ENCODE measurements around the gene CCDC33.

Gene CCDC33

DNA sequence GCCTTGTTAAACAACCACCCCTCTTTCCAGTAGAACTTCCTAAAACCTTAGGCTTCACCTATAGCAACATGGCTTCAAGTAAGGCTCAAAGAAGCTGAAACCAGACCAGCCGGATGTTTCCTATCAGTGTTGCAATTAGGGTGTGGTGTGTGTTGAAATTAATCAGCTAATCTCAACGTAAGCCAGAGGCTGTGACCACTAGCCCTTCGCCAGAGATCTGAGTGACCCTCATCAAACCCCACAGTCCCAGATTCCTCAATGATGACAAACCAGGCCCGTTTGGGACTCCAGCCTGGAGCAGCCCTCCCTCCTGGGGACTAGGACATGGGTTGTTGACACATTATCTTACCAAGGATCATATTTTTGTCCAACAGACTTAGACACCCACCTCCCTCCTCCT, 104.0 kb downstream of the CCDC33 start:
- no peaks in the 10 kb centered on the region for H3K9me3 ChIP-seq (ENCODE audit: insufficient read depth, low read length)
- no peaks in the 10 kb centered on the region for H3K79me2 ChIP-seq (ENCODE audit: insufficient read depth, low read length)
- no peak overlapping the region for H3K4me3 ChIP-seq (ENCODE audit: insufficient read depth, low read length, poor library complexity, severe bottlenecking)
- H3K27me3 ChIP-seq (ENCODE audit: low read length) = no peaks in the 10 kb centered on the region
- no peak overlapping the region for H3K4me2 ChIP-seq (ENCODE audit: low read depth, low read length, poor library complexity, severe bottlenecking)
- H3K27ac ChIP-seq (ENCODE audit: low read depth, low read length) = no peak overlapping the region
- H4K20me1 ChIP-seq (ENCODE audit: low read depth, low read length) = no peaks in the 10 kb centered on the region
- no peaks in the 10 kb centered on the region for H3K36me3 ChIP-seq (ENCODE audit: low read length)
- H3F3A ChIP-seq (ENCODE audit: insufficient read depth) = no peaks in the 10 kb centered on the region
- TF ChIP-seq, protein P1, sequence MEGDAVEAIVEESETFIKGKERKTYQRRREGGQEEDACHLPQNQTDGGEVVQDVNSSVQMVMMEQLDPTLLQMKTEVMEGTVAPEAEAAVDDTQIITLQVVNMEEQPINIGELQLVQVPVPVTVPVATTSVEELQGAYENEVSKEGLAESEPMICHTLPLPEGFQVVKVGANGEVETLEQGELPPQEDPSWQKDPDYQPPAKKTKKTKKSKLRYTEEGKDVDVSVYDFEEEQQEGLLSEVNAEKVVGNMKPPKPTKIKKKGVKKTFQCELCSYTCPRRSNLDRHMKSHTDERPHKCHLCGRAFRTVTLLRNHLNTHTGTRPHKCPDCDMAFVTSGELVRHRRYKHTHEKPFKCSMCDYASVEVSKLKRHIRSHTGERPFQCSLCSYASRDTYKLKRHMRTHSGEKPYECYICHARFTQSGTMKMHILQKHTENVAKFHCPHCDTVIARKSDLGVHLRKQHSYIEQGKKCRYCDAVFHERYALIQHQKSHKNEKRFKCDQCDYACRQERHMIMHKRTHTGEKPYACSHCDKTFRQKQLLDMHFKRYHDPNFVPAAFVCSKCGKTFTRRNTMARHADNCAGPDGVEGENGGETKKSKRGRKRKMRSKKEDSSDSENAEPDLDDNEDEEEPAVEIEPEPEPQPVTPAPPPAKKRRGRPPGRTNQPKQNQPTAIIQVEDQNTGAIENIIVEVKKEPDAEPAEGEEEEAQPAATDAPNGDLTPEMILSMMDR (IDR thresholded peaks at IDR 0.05; ENCODE audit: insufficient read depth, low read length, poor library complexity, severe bottlenecking) = no peak
- no peak for TF ChIP-seq EZH2phosphoT487 (conservative IDR thresholded peaks at IDR 0.05; ENCODE audit: low read length)
- H3K9me2 ChIP-seq (replicated peaks; ENCODE audit: insufficient read depth, low read length) = no peaks in the 10 kb centered on the region
- H3K9ac ChIP-seq (ENCODE audit: low read length) = no peak overlapping the region
- no peak overlapping the region for H2AFZ ChIP-seq (ENCODE audit: low read depth, low read length, severe bottlenecking)

DNA sequence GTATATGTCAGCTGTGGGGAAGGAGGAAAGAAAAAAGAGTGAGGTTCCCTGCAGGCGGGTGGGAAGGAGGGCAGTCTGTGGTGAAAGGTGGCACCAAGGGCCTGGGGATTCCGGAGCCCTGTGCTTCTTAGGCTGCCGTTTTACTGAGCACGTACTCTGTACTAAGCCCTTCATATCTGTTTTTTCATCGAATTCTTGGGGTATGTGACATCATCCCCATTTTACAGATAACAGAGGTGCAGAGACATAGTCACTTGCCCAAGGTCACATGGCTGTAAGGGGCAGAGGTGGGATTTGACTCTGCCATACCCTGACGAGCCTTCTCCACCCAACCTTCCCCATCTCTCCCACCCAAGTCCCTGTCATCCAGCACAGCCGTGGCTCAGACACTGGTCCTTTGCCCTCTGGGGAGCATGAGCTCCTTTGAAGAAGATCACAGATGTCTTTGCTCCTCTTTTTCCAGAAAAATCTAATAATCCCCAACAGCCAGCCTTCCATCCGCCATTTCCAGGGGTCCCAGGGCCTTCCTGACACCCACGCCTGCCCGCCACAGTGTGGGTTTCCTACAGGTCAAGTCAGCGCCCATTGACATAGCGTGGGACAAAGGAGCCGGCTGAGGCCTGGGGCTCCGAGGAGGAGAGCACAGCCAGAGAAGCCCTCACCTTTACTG, 107.1 kb downstream of the CCDC33 start:
- TF ChIP-seq EZH2phosphoT487 (conservative IDR thresholded peaks at IDR 0.05; ENCODE audit: low read length) = no peak
- TF ChIP-seq, protein P1 (IDR thresholded peaks at IDR 0.05; ENCODE audit: insufficient read depth, low read length, poor library complexity, severe bottlenecking) = no peak
- Histone ChIP-seq H3K79me2 (ENCODE audit: insufficient read depth, low read length) (no peaks in the 10 kb centered on the region), H3K4me2 (ENCODE audit: low read depth, low read length, poor library complexity, severe bottlenecking) (no peak overlapping the region), H3K9ac (ENCODE audit: low read length) (no peak overlapping the region), H2AFZ (ENCODE audit: low read depth, low read length, severe bottlenecking) (no peak overlapping the region), H3K9me3 (ENCODE audit: insufficient read depth, low read length) (no peaks in the 10 kb centered on the region), H3K9me2 (replicated peaks; ENCODE audit: insufficient read depth, low read length) (no peaks in the 10 kb centered on the region), H3K27ac (ENCODE audit: low read depth, low read length) (no peak overlapping the region), H3K36me3 (ENCODE audit: low read length) (no peaks in the 10 kb centered on the region), H3K4me3 (ENCODE audit: insufficient read depth, low read length, poor library complexity, severe bottlenecking) (no peak overlapping the region), H4K20me1 (ENCODE audit: low read depth, low read length) (no peaks in the 10 kb centered on the region), H3F3A (ENCODE audit: insufficient read depth) (no peaks in the 10 kb centered on the region), H3K27me3 (ENCODE audit: low read length) (no peaks in the 10 kb centered on the region)

DNA sequence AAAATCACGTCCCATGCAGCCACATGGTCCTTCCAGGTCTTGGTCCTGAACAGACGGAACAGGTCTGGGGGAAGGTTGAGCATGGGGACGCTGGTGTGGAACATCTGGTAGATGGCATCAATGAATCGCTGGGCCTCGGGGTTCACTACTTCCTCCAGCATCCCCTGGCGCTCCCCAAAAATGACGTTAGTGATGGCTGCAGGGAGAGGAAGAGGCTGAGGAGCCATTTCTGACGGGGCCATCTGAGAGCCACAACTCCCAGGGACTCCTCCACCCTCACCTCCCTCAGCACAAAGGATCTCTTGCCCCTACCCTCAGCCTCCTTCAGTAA, 107.6 kb downstream of the CCDC33 start:
- Histone ChIP-seq H3K9me2 (replicated peaks; ENCODE audit: insufficient read depth, low read length) (no peaks in the 10 kb centered on the region), H3K4me3 (ENCODE audit: insufficient read depth, low read length, poor library complexity, severe bottlenecking) (no peak overlapping the region), H3K9me3 (ENCODE audit: insufficient read depth, low read length) (no peaks in the 10 kb centered on the region), H3K27ac (ENCODE audit: low read depth, low read length) (no peak overlapping the region), H3K27me3 (ENCODE audit: low read length) (no peaks in the 10 kb centered on the region), H2AFZ (ENCODE audit: low read depth, low read length, severe bottlenecking) (no peak overlapping the region), H4K20me1 (ENCODE audit: low read depth, low read length) (no peaks in the 10 kb centered on the region), H3K4me2 (ENCODE audit: low read depth, low read length, poor library complexity, severe bottlenecking) (no peak overlapping the region), H3K79me2 (ENCODE audit: insufficient read depth, low read length) (no peaks in the 10 kb centered on the region), H3K9ac (ENCODE audit: low read length) (no peak overlapping the region), H3F3A (ENCODE audit: insufficient read depth) (no peaks in the 10 kb centered on the region), H3K36me3 (ENCODE audit: low read length) (no peaks in the 10 kb centered on the region)
- TF ChIP-seq, protein P1 (IDR thresholded peaks at IDR 0.05; ENCODE audit: insufficient read depth, low read length, poor library complexity, severe bottlenecking) = no peak
- TF ChIP-seq EZH2phosphoT487 (conservative IDR thresholded peaks at IDR 0.05; ENCODE audit: low read length) = no peak

Measured in SU-DHL-6 (cell line).